SH-SY5Y (cell line): ENCODE measurements around the gene SMARCAL1.

ENCODE experiments used
- GATA2 ChIP-seq: IDR thresholded peaks from 2 replicates; pipeline ENCODE4 v1.6.1; 2011; ENCODE audit warnings: mild to moderate bottlenecking, low read depth, low read length
- GATA3 ChIP-seq: IDR thresholded peaks from 2 replicates; pipeline ENCODE4 v1.6.1; 2011; ENCODE audit warnings: low read depth, mild to moderate bottlenecking, low read length, moderate library complexity

- TF ChIP-seq GATA2 (no peak), GATA3 (no peak)
These were observed 17.1 kb downstream of the SMARCAL1 start for GRCh38 chr2:216429428-216429827.
